Spleen (tissue), 11 donors: Measurements from ENCODE around the gene PARVB. TPM values are rescaled to one million over a fixed set of nuclear protein-coding genes. Genes with fewer than 3 reads are reported as not detected.

Experiments used
- DNase-seq: peaks from one replicate; pipeline ENCODE4 v3.0.0-alpha.2; 2020
- H3K27ac ChIP-seq, 8 donors: fragments of 200-600 bp; sonication (generic) in 7 of 8; 1 replicate in 4 of 8; 2 replicates in 4 of 8; pipeline versions ENCODE4 v1.5.0 to v1.8.0; 2016 to 2021; ENCODE audit warnings: inconsistent platforms in 4 of 8, mild to moderate bottlenecking in 4 of 8, moderate library complexity in 1 of 8
- H3K27me3 ChIP-seq, 7 donors: fragments of 200-600 bp; sonication (generic) in 6 of 7; replicated peaks in 1 of 7; 1 replicate in 4 of 7; 2 replicates in 3 of 7; pipeline versions ENCODE4 v1.5.0 to v1.8.0; 2016 to 2021; ENCODE audit warnings: inconsistent platforms in 3 of 7, mild to moderate bottlenecking in 1 of 7
- H3K36me3 ChIP-seq, 6 donors: fragments of 200-600 bp; sonication (generic) in 5 of 6; 1 replicate in 4 of 6; 2 replicates in 2 of 6; pipeline versions ENCODE4 v1.5.0 to v1.8.0; 2016 to 2021; ENCODE audit warnings: inconsistent platforms in 2 of 6
- H3K4me1 ChIP-seq, 6 donors: fragments of 200-600 bp; sonication (generic) in 5 of 6; 1 replicate in 3 of 6; 2 replicates in 3 of 6; pipeline versions ENCODE4 v1.5.0 to v1.8.0; 2016 to 2021; ENCODE audit warnings: inconsistent platforms in 3 of 6
- H3K4me3 ChIP-seq, 8 donors: fragments of 200-600 bp; sonication (generic) in 7 of 8; 1 replicate in 4 of 8; 2 replicates in 4 of 8; pipeline versions ENCODE4 v1.5.0 to v1.8.0; 2016 to 2021; ENCODE audit warnings: inconsistent platforms in 4 of 8, mild to moderate bottlenecking in 4 of 8, moderate library complexity in 2 of 8
- H3K9me3 ChIP-seq, 8 donors: fragments of 200-600 bp; sonication (generic) in 7 of 8; 1 replicate in 4 of 8; 2 replicates in 4 of 8; pipeline versions ENCODE4 v1.5.0 to v1.8.0; 2016 to 2021; ENCODE audit warnings: inconsistent platforms in 4 of 8
- CTCF ChIP-seq, 11 experiments: fragments of 200-600 bp in 7 of 11; fragments of 450-650 bp in 4 of 11; sonication (generic) in 4 of 11; IDR thresholded peaks in 8 of 11; conservative IDR thresholded peaks in 3 of 11; 1 replicate in 7 of 11; 2 replicates in 4 of 11; pipeline versions ENCODE4 v1.4.0 to v1.8.0; 2016 to 2021; ENCODE audit warnings: antibody characterized with exemption in 11 of 11, inconsistent platforms in 4 of 11, mild to moderate bottlenecking in 1 of 11
- POLR2A ChIP-seq, 3 donors: fragments of 450-650 bp; IDR thresholded peaks; one replicate each; pipeline ENCODE4 v1.5.1; 2017; ENCODE audit warnings: antibody characterized with exemption in 3 of 3, mild to moderate bottlenecking in 1 of 3
- POLR2AphosphoS5 ChIP-seq, 3 donors: sonication (generic); formaldehyde crosslinking; IDR thresholded peaks; one replicate each; pipeline ENCODE4 v1.5.1; 2017; ENCODE audit warnings: antibody characterized with exemption in 3 of 3
- WGBS, 5 donors: extraction: QIAGEN DNeasy Blood & Tissue Kit in 3 of 5; methylation state at CpG; one replicate each; pipeline versions ENCODE4 v1.1.5 to v1.1.7; 2013 to 2018; 5-methylcytosine and 5-hydroxymethylcytosine counted together
- intact Hi-C: fragments of 100-400 bp; cut with DNase I; formaldehyde crosslinking; loops from one replicate; pipeline ENCODE4 v1.15.0; 2023; ENCODE audit warnings: low total_unique reads
- polyA plus RNA-seq, 3 donors: library from polyadenylated mRNA; stranded (reverse); fragments of 200-250 nt; gene quantifications; one replicate each; pipeline ENCODE4 v1.2.1, GENCODE V29; 2013
- total RNA-seq, 7 donors: library from RNA; depleted of rRNA in 3 of 7; stranded (reverse); fragments of >200 nt in 3 of 7; fragmentation: NEBNext Ultra II Directional in 4 of 7; extraction: Animal tissue kit (Norgen Biotek cat#: 25700) in 4 of 7; gene quantifications; one replicate each; pipeline versions ENCODE4 v1.1.0 to v1.2.1, GENCODE V29; 2016 to 2021
- donor health status: healthy with polysubstance abuse.
- donor health status: DM: no; HTN: no; CAD: no; lungs with moderate emphysema.
- donor health status: DM: no; HTN: no; CAD: no.
- donor health status: Bipolar disorder and iron deficiency.
- donor health status: healthy.
- donor health status: DM: no; HTN: no; CAD: no.
- donor health status: DM: yes; HTN: yes; CAD: no.

The PARVB gene
- total and polyA plus RNA-seq, 10 donors = 24.0 to 61.9 (median 46.5) TPM

- DNase-seq = peak; percentile 83
- no peaks in the 10 kb centered on the region for H3K9me3 ChIP-seq
- 75 to 82% (median 78%) methylated on average over 8 of the region's 8 CpGs for WGBS, 5 donors
- peak overlapping the region in 6 of 8 donors; percentile 89 to 96 (median 92) for H3K27ac ChIP-seq
- H3K27me3 ChIP-seq = peaks cover 0 to 31% (median 0%) of the 10 kb centered on the region in 7 donors
- TF ChIP-seq POLR2A (IDR thresholded peaks at IDR 0.05) (no peak), POLR2AphosphoS5 (IDR thresholded peaks at IDR 0.05) (no peak), CTCF (IDR thresholded peaks at IDR 0.05 in 8 of 11, conservative IDR thresholded peaks at IDR 0.05 in 3 of 11) (no peak)
- peaks cover 0 to 52% (median 15%) of the 10 kb centered on the region in 6 donors for H3K36me3 ChIP-seq
- intact Hi-C loops = no loop called here
- H3K4me1 ChIP-seq = peaks cover 6 to 51% (median 29%) of the 10 kb centered on the region in 6 donors
- peak overlapping the region in 5 of 8 donors; percentile 57 to 75 (median 65) for H3K4me3 ChIP-seq
These were observed 159.1 kb downstream of the PARVB start for GRCh38 chr22:44183287-44183588.

GRCh38 chr22:44184006-44184405, 159.9 kb downstream of the PARVB start:
- H3K4me1 ChIP-seq = peaks cover 6 to 58% (median 32%) of the 10 kb centered on the region in 6 donors
- 77 to 91% (median 89%) methylated on average over 4 of the region's 4 CpGs for WGBS, 5 donors
- H3K36me3 ChIP-seq = peaks cover 0 to 60% (median 15%) of the 10 kb centered on the region in 6 donors
- peak overlapping the region in 1 of 8 donors; percentile 96 for H3K27ac ChIP-seq
- intact Hi-C loops = no loop called here
- H3K9me3 ChIP-seq = no peaks in the 10 kb centered on the region
- no peak for DNase-seq
- no peak overlapping the region for H3K4me3 ChIP-seq
- peaks cover 0 to 31% (median 0%) of the 10 kb centered on the region in 7 donors for H3K27me3 ChIP-seq
- TF ChIP-seq POLR2AphosphoS5 (IDR thresholded peaks at IDR 0.05) = no peak
- TF ChIP-seq CTCF (IDR thresholded peaks at IDR 0.05 in 8 of 11, conservative IDR thresholded peaks at IDR 0.05 in 3 of 11) = no peak
- TF ChIP-seq POLR2A (IDR thresholded peaks at IDR 0.05) = no peak

GRCh38 chr22:44185237-44186120, 161.4 kb downstream of the PARVB start:
- intact Hi-C loops = no loop called here
- WGBS, 5 donors = 90 to 94% (median 93%) methylated on average over 9 to 16 of the region's 16 CpGs
- peaks cover 6 to 62% (median 31%) of the 10 kb centered on the region in 6 donors for H3K4me1 ChIP-seq
- no peaks in the 10 kb centered on the region for H3K9me3 ChIP-seq
- peaks cover 0 to 73% (median 15%) of the 10 kb centered on the region in 6 donors for H3K36me3 ChIP-seq
- H3K27ac ChIP-seq = no peak overlapping the region
- TF ChIP-seq POLR2A (IDR thresholded peaks at IDR 0.05) = no peak
- TF ChIP-seq CTCF (IDR thresholded peaks at IDR 0.05 in 8 of 11, conservative IDR thresholded peaks at IDR 0.05 in 3 of 11) = no peak
- no peak for TF ChIP-seq POLR2AphosphoS5 (IDR thresholded peaks at IDR 0.05)
- no peak overlapping the region for H3K4me3 ChIP-seq
- DNase-seq = peak; percentile 72
- H3K27me3 ChIP-seq = peaks cover 0 to 30% (median 0%) of the 10 kb centered on the region in 7 donors

GRCh38 chr22:44186121-44186510, 162.0 kb downstream of the PARVB start:
- H3K36me3 ChIP-seq = peaks cover 0 to 78% (median 15%) of the 10 kb centered on the region in 6 donors
- TF ChIP-seq POLR2A (IDR thresholded peaks at IDR 0.05) (no peak), POLR2AphosphoS5 (IDR thresholded peaks at IDR 0.05) (peak in 1 of 3 donors; percentile 8), CTCF (IDR thresholded peaks at IDR 0.05 in 8 of 11, conservative IDR thresholded peaks at IDR 0.05 in 3 of 11) (no peak)
- H3K27ac ChIP-seq = no peak overlapping the region
- intact Hi-C loops = no loop called here
- H3K9me3 ChIP-seq = no peaks in the 10 kb centered on the region
- H3K4me1 ChIP-seq = peaks cover 6 to 62% (median 32%) of the 10 kb centered on the region in 6 donors
- peaks cover 0 to 24% (median 0%) of the 10 kb centered on the region in 7 donors for H3K27me3 ChIP-seq
- H3K4me3 ChIP-seq = no peak overlapping the region
- DNase-seq = peak; percentile 57
- 77 to 94% (median 82%) methylated on average over 3 to 8 of the region's 8 CpGs for WGBS, 5 donors
